HFFc6 (cell line): Measurements from ENCODE around the gene ETV5. TPM values are rescaled to one million over a fixed set of nuclear protein-coding genes. Genes with fewer than 3 reads are reported as not detected.

Experiments used
- DNase-seq: peaks from one replicate; pipeline ENCODE4 v3.0.0-alpha.2; 2018
- H3K27ac Mint-ChIP-seq: 2 replicates; pipeline ENCODE4 v1.8.0; 2020; ENCODE audit warnings: mild to moderate bottlenecking, mixed read lengths
- H3K27me3 Mint-ChIP-seq: 2 replicates; pipeline ENCODE4 v1.8.0; 2021; ENCODE audit warnings: mild to moderate bottlenecking, moderate library complexity, mixed read lengths; ENCODE audit not compliant: insufficient read depth
- H3K36me3 Mint-ChIP-seq: 2 replicates; pipeline ENCODE4 v1.8.0; 2021; ENCODE audit warnings: low read depth, mixed read lengths
- H3K4me1 Mint-ChIP-seq: 2 replicates; pipeline ENCODE4 v1.8.0; 2020; ENCODE audit warnings: low read depth, mixed read lengths
- H3K4me3 Mint-ChIP-seq: 2 replicates; pipeline ENCODE4 v1.8.0; 2020; ENCODE audit warnings: mild to moderate bottlenecking, moderate library complexity, mixed read lengths
- H3K9me3 Mint-ChIP-seq: 2 replicates; pipeline ENCODE4 v1.8.0; 2020; ENCODE audit warnings: mild to moderate bottlenecking, mixed read lengths
- total RNA-seq, 6 experiments: library from RNA; stranded (reverse); fragmentation: NEBNext Ultra II Directional; extraction: Animal tissue kit (Norgen Biotek cat#: 25700); gene quantifications; 2 replicates in 1 of 6; 3 replicates in 5 of 6; pipeline ENCODE4 v1.2.3, GENCODE V29; 2021
- TF ChIP-seq, protein P1 (sequence below): fragments of 200-600 bp; sonication (generic); IDR thresholded peaks from 2 replicates; pipeline ENCODE4 v1.5.0; 2021; ENCODE audit warnings: antibody characterized with exemption, mild to moderate bottlenecking

The ETV5 gene
- total RNA-seq, 6 experiments from 2014 or later: 48.6 to 69.3 (median 52.5) TPM

- Mint-ChIP-seq H3K27me3 (peaks cover 38% of the 10 kb centered on the region), H3K9me3 (no peaks in the 10 kb centered on the region; the same call in 1 of the 2 replicates), H3K36me3 (no peaks in the 10 kb centered on the region), H3K4me1 (no peaks in the 10 kb centered on the region), H3K4me3 (no peak overlapping the region), H3K27ac (no peak overlapping the region)
- no peak for DNase-seq
- TF ChIP-seq, protein P1, sequence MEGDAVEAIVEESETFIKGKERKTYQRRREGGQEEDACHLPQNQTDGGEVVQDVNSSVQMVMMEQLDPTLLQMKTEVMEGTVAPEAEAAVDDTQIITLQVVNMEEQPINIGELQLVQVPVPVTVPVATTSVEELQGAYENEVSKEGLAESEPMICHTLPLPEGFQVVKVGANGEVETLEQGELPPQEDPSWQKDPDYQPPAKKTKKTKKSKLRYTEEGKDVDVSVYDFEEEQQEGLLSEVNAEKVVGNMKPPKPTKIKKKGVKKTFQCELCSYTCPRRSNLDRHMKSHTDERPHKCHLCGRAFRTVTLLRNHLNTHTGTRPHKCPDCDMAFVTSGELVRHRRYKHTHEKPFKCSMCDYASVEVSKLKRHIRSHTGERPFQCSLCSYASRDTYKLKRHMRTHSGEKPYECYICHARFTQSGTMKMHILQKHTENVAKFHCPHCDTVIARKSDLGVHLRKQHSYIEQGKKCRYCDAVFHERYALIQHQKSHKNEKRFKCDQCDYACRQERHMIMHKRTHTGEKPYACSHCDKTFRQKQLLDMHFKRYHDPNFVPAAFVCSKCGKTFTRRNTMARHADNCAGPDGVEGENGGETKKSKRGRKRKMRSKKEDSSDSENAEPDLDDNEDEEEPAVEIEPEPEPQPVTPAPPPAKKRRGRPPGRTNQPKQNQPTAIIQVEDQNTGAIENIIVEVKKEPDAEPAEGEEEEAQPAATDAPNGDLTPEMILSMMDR: no peak
Observed at GRCh38 chr3:186129206-186129605, 20.3 kb upstream of the ETV5 start.

GRCh38 chr3:186128158-186128557, 19.3 kb upstream of the ETV5 start:
- TF ChIP-seq, protein P1: no peak
- H3K27me3 Mint-ChIP-seq: peaks cover 41% of the 10 kb centered on the region
- no peaks in the 10 kb centered on the region for H3K36me3 Mint-ChIP-seq
- no peak overlapping the region for H3K4me3 Mint-ChIP-seq
- H3K27ac Mint-ChIP-seq: no peak overlapping the region
- no peaks in the 10 kb centered on the region; the same call in 1 of the 2 replicates for H3K9me3 Mint-ChIP-seq
- no peak for DNase-seq
- H3K4me1 Mint-ChIP-seq: no peaks in the 10 kb centered on the region

DNA sequence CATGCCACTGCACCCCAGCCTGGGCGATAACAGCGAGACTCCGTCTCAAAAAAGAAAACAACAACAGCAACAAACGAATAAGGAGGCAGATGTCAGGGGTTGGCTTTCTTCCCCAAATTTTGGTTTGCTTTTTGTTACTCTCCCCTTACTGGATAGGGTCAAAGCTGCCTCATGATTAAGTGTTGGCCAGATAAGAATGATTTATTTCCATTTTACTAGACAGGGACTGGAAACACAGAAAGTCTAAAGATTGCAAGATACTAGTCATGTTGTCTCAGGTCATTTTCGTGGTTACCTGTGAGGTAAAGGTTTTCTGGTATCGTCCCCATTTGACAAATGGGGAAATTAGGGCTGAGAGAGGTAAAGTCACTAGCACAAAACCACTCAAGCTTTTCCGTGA, 18.6 kb upstream of the ETV5 start:
- H3K36me3 Mint-ChIP-seq: no peaks in the 10 kb centered on the region
- peaks cover 39% of the 10 kb centered on the region for H3K27me3 Mint-ChIP-seq
- no peaks in the 10 kb centered on the region for H3K4me1 Mint-ChIP-seq
- DNase-seq: no peak
- H3K4me3 Mint-ChIP-seq: no peak overlapping the region
- no peaks in the 10 kb centered on the region; the same call in 1 of the 2 replicates for H3K9me3 Mint-ChIP-seq
- H3K27ac Mint-ChIP-seq: no peak overlapping the region
- TF ChIP-seq, protein P1: no peak

GRCh38 chr3:186125118-186125517, 16.2 kb upstream of the ETV5 start:
- Mint-ChIP-seq H3K27ac (no peak overlapping the region), H3K4me1 (no peaks in the 10 kb centered on the region)
- TF ChIP-seq, protein P1: no peak

GRCh38 chr3:186124592-186124991, 15.7 kb upstream of the ETV5 start:
- Mint-ChIP-seq H3K4me1 (no peaks in the 10 kb centered on the region), H3K9me3 (no peaks in the 10 kb centered on the region; the same call in 1 of the 2 replicates)

More at GRCh38 chr3:186125118-186125517, 16.2 kb upstream of the ETV5 start:
- Mint-ChIP-seq H3K9me3 (no peaks in the 10 kb centered on the region; the same call in 1 of the 2 replicates), H3K27me3 (peaks cover 36% of the 10 kb centered on the region), H3K4me3 (no peak overlapping the region), H3K36me3 (no peaks in the 10 kb centered on the region)
- no peak for DNase-seq

More at GRCh38 chr3:186124592-186124991, 15.7 kb upstream of the ETV5 start:
- TF ChIP-seq, protein P1: no peak
- no peak overlapping the region for H3K27ac Mint-ChIP-seq
- peaks cover 35% of the 10 kb centered on the region for H3K27me3 Mint-ChIP-seq
- no peak for DNase-seq
- no peak overlapping the region for H3K4me3 Mint-ChIP-seq
- H3K36me3 Mint-ChIP-seq: no peaks in the 10 kb centered on the region
